GM19395 (cell line): Measurements from ENCODE around the gene ZNF423.

Source experiments
- ATAC-seq: cut with Tn5 transposase; IDR thresholded peaks from one replicate; pipeline ENCODE4 v1.9.1; 2021; ENCODE audit warnings: mild to moderate bottlenecking, moderate library complexity; ENCODE audit not compliant: unreplicated experiment

Gene ZNF423

GRCh38 chr16:49455181-49455990 lies 400.5 kb downstream of the ZNF423 start:
- no peak for ATAC-seq

GRCh38 chr16:49454426-49455180 lies 401.3 kb downstream of the ZNF423 start:
- ATAC-seq: no peak

- no peak for ATAC-seq
Observed at GRCh38 chr16:49453983-49454382, 401.9 kb downstream of the ZNF423 start.

- no peak for ATAC-seq
Observed at GRCh38 chr16:49453021-49453420, 402.9 kb downstream of the ZNF423 start.

GRCh38 chr16:49452578-49452977 lies 403.3 kb downstream of the ZNF423 start:
- no peak for ATAC-seq

- no peak for ATAC-seq
Observed at GRCh38 chr16:49452108-49452507, 403.8 kb downstream of the ZNF423 start.

- no peak for ATAC-seq
Observed at GRCh38 chr16:49446805-49447204, 409.1 kb downstream of the ZNF423 start.

- no peak for ATAC-seq
Observed at GRCh38 chr16:49443576-49443975, 412.3 kb downstream of the ZNF423 start.

GRCh38 chr16:49442805-49443204 lies 413.1 kb downstream of the ZNF423 start:
- no peak for ATAC-seq

- ATAC-seq: peak; percentile 97
Observed at GRCh38 chr16:49441366-49441780, 414.5 kb downstream of the ZNF423 start.

GRCh38 chr16:49440156-49441065 lies 415.5 kb downstream of the ZNF423 start:
- no peak for ATAC-seq

GRCh38 chr16:49439676-49440075 lies 416.2 kb downstream of the ZNF423 start:
- ATAC-seq: no peak

- no peak for ATAC-seq
Observed at GRCh38 chr16:49439050-49439449, 416.9 kb downstream of the ZNF423 start.
